ENCODE results near the gene CNNM2. TPM values are rescaled to one million over a fixed set of nuclear protein-coding genes. Genes with fewer than 3 reads are reported as not detected.

Gene CNNM2
- total RNA-seq, 1 experiment from 2014 or later: 23.5 TPM

- ChIA-PET CTCF (interaction anchor here (1.1 to 7.0 kb wide), 3 partner anchors 129 to 135 kb away, joined by 3 to 46 read pairs (median 5); no protein-coding TSS in a partner anchor), POLR2A (no interaction called here)
- ATAC-seq (no peak), DNase-seq (ENCODE audit: low spot score) (no peak)
- H3K27me3 Mint-ChIP-seq (ENCODE audit: low read depth): no peaks in the 10 kb centered on the region
- TF ChIP-seq ZMAT4 (CRISPR knock-in tag; IDR thresholded peaks at IDR 0.05) (no peak), ZNF121 (CRISPR knock-in tag; IDR thresholded peaks at IDR 0.05) (no peak), EMX1 (CRISPR knock-in tag; IDR thresholded peaks at IDR 0.05) (no peak), KAT7 (CRISPR knock-in tag; IDR thresholded peaks at IDR 0.05; ENCODE audit: borderline replicate concordance) (no peak), ZNF263 (CRISPR knock-in tag; IDR thresholded peaks at IDR 0.05; ENCODE audit: low read depth) (no peak), MYBL2 (CRISPR knock-in tag; IDR thresholded peaks at IDR 0.05) (no peak), ZBTB43 (CRISPR knock-in tag; IDR thresholded peaks at IDR 0.05) (no peak), SP1 (CRISPR knock-in tag; conservative IDR thresholded peaks at IDR 0.05) (no peak), HMGA2 (CRISPR knock-in tag; IDR thresholded peaks at IDR 0.05) (no peak), CBFB (CRISPR knock-in tag; IDR thresholded peaks at IDR 0.05; ENCODE audit: low read depth) (no peak), ZNF219 (CRISPR knock-in tag; IDR thresholded peaks at IDR 0.05; ENCODE audit: borderline replicate concordance) (no peak), ZNF416 (CRISPR knock-in tag; IDR thresholded peaks at IDR 0.05) (no peak), ZNF671 (CRISPR knock-in tag; IDR thresholded peaks at IDR 0.05) (no peak), ZNF281 (CRISPR knock-in tag; IDR thresholded peaks at IDR 0.05) (no peak)
- TF ChIP-seq, protein P1, sequence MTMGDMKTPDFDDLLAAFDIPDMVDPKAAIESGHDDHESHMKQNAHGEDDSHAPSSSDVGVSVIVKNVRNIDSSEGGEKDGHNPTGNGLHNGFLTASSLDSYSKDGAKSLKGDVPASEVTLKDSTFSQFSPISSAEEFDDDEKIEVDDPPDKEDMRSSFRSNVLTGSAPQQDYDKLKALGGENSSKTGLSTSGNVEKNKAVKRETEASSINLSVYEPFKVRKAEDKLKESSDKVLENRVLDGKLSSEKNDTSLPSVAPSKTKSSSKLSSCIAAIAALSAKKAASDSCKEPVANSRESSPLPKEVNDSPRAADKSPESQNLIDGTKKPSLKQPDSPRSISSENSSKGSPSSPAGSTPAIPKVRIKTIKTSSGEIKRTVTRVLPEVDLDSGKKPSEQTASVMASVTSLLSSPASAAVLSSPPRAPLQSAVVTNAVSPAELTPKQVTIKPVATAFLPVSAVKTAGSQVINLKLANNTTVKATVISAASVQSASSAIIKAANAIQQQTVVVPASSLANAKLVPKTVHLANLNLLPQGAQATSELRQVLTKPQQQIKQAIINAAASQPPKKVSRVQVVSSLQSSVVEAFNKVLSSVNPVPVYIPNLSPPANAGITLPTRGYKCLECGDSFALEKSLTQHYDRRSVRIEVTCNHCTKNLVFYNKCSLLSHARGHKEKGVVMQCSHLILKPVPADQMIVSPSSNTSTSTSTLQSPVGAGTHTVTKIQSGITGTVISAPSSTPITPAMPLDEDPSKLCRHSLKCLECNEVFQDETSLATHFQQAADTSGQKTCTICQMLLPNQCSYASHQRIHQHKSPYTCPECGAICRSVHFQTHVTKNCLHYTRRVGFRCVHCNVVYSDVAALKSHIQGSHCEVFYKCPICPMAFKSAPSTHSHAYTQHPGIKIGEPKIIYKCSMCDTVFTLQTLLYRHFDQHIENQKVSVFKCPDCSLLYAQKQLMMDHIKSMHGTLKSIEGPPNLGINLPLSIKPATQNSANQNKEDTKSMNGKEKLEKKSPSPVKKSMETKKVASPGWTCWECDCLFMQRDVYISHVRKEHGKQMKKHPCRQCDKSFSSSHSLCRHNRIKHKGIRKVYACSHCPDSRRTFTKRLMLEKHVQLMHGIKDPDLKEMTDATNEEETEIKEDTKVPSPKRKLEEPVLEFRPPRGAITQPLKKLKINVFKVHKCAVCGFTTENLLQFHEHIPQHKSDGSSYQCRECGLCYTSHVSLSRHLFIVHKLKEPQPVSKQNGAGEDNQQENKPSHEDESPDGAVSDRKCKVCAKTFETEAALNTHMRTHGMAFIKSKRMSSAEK (CRISPR knock-in tag; IDR thresholded peaks at IDR 0.05; ENCODE audit: borderline replicate concordance): no peak
- TF ChIP-seq, protein P2, sequence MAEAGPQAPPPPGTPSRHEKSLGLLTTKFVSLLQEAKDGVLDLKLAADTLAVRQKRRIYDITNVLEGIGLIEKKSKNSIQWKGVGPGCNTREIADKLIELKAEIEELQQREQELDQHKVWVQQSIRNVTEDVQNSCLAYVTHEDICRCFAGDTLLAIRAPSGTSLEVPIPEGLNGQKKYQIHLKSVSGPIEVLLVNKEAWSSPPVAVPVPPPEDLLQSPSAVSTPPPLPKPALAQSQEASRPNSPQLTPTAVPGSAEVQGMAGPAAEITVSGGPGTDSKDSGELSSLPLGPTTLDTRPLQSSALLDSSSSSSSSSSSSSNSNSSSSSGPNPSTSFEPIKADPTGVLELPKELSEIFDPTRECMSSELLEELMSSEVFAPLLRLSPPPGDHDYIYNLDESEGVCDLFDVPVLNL (CRISPR knock-in tag; IDR thresholded peaks at IDR 0.05; ENCODE audit: borderline replicate concordance, low read depth): no peak
- TF ChIP-seq, protein P3, sequence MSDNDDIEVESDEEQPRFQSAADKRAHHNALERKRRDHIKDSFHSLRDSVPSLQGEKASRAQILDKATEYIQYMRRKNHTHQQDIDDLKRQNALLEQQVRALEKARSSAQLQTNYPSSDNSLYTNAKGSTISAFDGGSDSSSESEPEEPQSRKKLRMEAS (CRISPR knock-in tag; IDR thresholded peaks at IDR 0.05): no peak
- TF ChIP-seq, protein P4, sequence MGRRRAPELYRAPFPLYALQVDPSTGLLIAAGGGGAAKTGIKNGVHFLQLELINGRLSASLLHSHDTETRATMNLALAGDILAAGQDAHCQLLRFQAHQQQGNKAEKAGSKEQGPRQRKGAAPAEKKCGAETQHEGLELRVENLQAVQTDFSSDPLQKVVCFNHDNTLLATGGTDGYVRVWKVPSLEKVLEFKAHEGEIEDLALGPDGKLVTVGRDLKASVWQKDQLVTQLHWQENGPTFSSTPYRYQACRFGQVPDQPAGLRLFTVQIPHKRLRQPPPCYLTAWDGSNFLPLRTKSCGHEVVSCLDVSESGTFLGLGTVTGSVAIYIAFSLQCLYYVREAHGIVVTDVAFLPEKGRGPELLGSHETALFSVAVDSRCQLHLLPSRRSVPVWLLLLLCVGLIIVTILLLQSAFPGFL (CRISPR knock-in tag; IDR thresholded peaks at IDR 0.05; ENCODE audit: borderline replicate concordance): no peak
- TF ChIP-seq, protein P5, sequence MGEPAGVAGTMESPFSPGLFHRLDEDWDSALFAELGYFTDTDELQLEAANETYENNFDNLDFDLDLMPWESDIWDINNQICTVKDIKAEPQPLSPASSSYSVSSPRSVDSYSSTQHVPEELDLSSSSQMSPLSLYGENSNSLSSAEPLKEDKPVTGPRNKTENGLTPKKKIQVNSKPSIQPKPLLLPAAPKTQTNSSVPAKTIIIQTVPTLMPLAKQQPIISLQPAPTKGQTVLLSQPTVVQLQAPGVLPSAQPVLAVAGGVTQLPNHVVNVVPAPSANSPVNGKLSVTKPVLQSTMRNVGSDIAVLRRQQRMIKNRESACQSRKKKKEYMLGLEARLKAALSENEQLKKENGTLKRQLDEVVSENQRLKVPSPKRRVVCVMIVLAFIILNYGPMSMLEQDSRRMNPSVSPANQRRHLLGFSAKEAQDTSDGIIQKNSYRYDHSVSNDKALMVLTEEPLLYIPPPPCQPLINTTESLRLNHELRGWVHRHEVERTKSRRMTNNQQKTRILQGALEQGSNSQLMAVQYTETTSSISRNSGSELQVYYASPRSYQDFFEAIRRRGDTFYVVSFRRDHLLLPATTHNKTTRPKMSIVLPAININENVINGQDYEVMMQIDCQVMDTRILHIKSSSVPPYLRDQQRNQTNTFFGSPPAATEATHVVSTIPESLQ (CRISPR knock-in tag; IDR thresholded peaks at IDR 0.05): no peak
- H3K27ac Mint-ChIP-seq: no peak overlapping the region
- H3K9me3 Mint-ChIP-seq: no peaks in the 10 kb centered on the region
- no peak overlapping the region for H3K4me3 Mint-ChIP-seq
- H3K36me3 Mint-ChIP-seq: peaks cover 9% of the 10 kb centered on the region
- H3K4me1 Mint-ChIP-seq: peaks cover 22% of the 10 kb centered on the region
These were observed 191.7 kb downstream of the CNNM2 start for GRCh38 chr10:103109821-103110220.

Data from WTC11 (cell line).